Measurements from ENCODE around the gene PUM1.

PUM1 gene

DNA sequence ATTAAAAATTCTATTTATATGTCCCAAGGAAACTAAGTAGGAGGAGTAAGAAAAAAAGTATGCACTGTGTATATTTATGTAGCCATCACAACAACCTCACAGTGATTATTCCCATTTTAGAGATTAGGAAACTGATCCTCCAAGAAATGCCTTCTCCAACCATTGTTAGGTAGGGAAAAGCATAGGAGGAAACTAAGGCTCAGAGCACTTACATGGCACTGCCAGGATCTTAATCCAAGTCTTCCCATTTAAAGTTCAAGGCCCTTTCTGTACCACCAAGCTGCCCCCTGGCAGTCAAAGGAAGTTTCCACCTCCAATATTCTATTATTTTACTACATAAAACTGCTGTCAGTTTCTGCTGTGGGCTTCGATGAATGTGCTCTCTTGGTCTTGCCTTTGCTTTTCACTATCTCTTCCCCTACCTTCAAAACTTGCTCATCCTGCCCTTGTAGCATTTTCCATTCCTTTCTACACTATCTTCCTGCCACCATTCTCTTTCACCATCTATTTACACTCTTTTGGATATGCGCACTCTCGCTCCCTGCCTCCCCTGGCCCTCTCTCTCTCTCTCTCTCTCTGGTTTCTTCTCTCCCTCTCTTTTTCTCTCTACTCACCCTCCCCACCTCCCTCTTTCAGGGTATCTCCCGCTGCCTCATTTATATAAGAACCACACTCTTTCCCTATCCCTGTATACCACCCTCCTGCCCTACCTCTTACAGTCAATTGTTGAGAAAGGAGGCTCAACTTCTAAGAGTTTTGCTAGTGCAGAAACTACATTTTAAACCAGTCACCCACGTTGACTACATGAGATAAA lies 34.0 kb downstream of the PUM1 start:
- intact Hi-C loops (cut with DNase I), result no loop called here

DNA sequence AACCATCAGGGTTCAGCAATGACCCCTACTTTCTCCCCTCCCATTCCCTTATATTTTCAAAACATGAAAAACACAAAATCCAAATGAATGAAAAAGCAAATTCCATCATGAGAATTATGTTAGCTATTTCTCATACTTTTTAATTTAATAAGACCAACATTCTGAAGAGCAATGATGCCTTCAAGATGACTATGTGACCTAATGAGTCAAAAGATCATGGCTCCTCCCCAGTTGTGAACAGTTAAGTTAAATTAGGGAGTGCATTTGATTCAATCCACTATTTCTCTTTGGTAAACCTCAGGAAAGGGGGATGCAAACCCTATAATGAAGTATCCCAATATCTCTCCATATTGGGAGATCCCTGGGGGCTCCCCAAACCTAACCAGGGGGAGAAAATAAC lies 36.5 kb downstream of the PUM1 start:
- no peak for DNase-seq
- intact Hi-C loops (cut with DNase I), result no loop called here

More for the DNA sequence above, 34.0 kb downstream of the PUM1 start:
- no peak for DNase-seq

DNA sequence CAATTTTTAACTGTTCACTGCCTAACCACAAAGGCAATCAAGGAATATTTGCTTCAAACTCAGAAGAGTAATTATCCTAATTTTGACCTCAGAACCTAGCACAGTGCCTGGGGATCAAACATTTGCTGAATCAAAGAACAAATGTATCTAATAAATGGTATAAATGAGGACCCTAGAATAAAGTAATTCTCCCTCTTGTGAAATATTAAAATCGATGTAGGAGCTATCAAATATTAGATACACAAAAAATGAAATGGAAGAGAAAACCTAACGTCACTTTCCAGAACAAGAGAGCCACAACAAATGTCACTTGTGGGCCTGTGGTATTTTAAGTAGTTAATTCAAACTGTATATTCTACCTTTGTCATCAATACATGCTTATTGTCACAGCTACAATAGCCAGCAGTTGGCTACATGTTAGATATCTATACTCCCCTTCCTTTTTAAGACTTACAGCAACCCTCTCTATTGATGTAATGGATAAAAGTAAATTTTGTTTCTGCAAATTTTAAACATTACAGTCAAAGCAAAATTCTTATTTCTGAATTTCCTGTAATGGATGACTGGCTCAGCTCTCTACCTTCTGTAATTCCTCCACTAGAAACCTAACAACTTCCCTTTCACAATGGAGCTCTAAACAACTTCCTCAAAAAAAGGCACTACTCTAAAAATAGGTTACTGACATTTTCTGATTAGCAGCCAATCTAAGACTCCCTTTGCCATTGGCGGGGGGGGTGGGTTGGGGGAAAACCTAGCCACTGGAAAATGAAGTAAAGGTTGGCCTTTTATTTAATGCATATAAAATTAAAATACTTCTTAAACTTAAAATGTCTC lies 37.6 kb downstream of the PUM1 start:
- DNase-seq, result no peak
- intact Hi-C loops (cut with DNase I), result no loop called here

DNA sequence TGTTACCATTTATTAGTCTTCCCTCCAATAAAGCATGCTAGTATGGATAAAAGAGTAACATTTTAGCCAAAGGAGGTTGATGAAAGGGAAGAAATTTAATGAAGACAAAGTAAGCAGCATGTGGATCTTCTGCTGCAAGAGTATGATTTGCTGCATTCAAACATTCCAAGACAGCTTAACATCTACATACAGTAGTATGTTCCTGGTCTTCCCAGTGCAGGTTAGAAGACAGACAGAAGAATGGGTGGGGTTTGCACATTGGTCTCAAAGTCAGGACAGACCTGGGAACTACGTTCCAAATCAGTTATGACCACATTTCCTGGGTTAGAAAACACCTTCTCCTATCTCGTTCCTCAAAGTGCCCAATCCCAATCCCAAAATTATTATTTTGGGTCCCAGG lies 43.3 kb downstream of the PUM1 start:
- intact Hi-C loops (cut with DNase I), result no loop called here
- no peak for DNase-seq

DNA sequence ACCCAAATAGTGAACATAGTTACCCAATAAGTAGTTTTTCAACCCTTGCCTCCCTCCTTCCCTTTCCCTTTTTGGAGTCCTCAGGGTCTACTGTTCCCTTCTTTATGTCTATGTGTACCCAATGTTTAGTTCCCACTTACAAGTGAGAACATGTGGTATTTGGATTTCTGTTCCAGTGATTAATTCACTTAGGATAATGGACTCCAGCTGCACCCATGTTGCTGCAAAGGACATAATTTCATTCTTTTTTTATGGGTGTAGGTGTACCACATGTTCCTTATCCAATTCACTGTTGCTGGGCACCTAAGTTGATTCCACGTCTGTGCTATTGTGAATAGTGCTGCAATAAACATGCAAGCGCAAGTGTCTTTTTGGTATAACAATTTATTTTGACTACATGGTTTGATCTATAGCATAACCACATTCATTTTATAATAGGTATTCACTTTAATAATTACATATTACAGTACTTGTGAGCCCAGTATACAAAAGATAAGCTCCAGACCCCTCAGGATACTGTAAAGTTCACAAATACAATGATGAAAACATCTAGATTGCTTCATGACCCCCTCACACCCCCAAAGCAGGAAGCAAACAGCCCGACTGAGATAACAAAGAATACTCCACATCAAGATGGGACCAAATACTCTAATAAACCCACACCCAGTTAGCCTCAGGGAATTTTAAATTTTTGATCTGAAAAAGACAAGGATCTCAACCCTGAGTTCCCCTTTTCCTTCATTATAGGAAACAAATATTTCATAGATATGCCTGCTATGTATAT lies 45.3 kb downstream of the PUM1 start:
- no peak for DNase-seq
- intact Hi-C loops (cut with DNase I), result no loop called here

DNA sequence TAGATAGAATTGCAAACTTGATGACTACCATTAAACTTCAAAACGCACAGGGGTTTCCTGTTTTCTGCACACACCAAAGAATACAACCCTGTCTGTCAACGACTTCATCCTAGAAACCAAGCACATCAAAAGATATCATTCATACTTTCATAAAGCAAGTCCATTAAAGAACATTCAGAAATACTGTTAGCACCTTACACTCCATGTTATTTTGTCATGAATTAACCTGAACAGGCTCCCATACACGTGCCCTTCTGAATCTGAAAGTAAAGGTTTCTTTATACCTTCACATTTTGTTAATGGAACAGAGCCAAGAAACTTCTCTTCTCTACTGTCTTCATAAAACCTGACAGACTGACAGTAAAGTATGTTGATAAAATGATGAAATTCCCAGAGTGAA lies 46.1 kb downstream of the PUM1 start:
- intact Hi-C loops (cut with DNase I), result no loop called here
- DNase-seq, result no peak

DNA sequence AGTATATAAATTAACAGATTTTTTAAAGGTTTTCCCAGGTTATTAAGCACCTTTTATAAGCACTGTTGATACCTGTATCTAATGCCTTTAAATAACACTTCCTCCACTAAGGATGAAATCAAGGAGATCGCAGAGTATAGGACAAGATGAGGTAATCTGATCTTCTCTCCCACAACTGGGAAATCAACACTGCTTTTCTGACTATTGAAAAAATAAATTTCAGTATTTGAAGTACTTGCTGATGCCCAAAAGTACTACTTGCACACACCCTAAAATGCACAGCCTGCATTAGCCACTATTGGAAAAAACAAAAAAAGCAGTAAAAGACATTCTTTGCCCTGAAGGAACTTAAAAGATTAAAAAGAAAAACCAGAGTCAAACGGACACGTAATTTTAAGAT lies 48.6 kb downstream of the PUM1 start:
- DNase-seq, result no peak
- intact Hi-C loops (cut with DNase I), result no loop called here

DNA sequence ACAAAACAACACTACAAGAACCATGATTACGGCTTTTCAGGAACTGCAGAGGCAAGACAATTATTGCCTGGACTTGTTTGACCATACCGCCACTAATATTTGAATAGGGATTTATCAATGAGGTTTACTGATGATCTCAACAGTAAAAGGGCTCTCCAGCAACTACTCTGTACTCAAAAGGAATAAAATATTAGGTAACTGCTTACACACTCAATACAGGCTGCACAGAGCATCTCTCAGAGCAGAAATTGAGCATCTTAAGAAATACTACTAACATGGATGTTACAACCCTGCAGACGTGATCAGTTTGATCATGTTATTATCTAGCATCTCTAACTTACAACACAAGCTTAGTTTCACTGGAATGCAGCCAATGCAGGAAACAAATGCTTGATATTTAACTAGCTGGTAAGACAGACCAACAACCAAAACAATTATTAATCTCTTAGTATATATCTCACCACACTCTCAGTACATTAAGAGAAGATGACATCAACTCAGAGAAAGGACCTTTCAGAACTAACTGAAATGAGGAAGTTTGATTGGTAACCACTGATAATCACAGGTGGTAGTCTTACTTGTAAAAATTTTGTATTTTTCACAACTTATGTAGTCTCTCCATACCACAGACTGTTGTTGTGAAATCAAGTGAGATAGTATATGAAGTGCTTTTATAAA lies 52.2 kb downstream of the PUM1 start:
- intact Hi-C loops (cut with DNase I), result no loop called here
- DNase-seq, result no peak

DNA sequence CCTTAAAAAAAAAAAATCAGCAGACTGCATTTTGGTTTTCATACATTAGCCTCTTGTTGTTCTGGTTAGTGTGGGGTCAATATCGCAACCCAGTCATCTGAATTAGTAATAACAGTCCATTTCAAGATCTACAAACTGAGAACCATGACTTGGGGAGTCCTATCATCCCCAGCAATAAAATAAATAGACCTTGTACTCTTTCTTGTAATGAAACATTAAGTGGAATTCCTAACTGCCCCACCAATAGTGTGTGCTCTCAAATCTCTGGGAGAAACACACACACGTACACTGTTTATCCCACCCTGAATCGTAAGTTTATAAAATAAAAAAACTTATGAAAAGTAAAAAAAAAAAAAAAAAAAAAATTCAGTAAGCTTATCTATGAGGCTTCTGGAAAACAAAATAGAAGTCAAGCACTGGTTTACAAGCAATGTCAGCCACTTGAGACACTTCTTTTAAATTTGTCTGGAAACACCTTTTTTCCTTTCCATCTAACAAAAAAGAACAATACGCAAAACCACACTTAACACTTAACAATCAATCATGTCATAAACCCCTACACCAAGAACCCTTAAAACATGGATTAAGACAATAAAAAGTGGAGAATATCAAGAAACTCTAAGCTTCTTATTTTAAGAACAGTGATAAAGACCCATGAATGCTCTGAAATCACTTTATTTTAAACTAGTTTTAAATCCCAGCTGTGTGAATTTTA lies 53.1 kb downstream of the PUM1 start:
- intact Hi-C loops (cut with DNase I), result no loop called here
- no peak for DNase-seq

DNA sequence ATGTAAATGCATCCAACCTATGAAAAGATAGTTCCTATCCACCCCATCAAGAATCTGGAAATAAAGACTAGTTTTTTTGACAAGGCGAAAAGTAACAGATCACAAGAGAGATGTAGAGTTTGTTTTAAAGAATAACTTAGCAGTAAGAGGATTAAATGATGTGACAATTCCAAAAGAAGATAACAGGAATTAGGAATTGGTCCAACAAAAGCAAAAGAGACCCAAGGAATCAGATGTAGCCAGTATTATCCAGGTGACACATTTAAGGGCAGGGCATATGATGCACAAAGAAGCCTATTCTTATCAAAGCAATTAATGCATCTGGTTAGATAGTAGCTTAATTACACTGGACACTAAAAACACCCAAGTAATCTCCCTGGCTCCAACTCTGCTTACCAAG lies 53.8 kb downstream of the PUM1 start:
- no peak for DNase-seq
- intact Hi-C loops (cut with DNase I), result no loop called here

DNA sequence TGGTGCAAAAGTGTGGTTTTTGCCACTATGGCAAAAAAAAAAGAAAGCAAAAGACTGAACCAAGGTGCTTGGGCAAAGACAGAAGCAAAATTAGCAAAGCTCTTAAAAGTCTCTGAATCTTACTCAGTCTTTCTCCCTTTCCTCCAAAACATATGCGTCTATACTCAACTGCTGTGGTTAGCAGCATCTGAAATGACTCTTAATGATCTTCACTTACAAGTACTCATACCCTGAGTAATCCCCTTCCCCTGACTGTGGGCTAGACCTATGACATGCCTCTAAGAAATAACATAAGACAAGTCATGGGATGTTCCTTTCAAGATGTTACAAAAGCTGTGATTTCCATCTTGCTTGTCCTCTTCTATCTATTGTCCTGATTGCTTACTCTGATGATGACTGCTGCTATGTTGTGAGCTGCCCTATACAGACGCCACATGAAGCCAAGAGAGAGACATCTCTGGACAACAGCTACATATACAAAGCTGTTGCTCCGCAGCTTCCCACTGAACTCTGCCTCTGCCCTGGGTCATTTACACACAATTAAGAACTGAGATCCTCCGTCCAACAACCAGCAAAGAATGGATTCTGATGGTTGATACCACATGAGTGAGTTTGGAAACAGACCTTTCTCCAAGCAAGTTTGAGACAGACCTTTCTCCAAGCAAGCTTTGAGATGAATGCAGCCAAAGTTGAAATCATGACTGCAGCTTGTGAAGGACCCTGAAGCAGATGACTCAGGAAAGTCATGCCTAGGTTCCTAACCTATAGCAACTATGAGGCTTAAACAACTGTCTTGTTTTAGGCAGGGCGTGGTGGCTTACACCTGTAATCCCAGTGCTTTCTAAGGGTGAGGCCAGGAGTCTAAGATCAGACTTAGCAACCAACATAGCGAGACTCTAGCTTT lies 55.2 kb downstream of the PUM1 start:
- no peak for DNase-seq

DNA sequence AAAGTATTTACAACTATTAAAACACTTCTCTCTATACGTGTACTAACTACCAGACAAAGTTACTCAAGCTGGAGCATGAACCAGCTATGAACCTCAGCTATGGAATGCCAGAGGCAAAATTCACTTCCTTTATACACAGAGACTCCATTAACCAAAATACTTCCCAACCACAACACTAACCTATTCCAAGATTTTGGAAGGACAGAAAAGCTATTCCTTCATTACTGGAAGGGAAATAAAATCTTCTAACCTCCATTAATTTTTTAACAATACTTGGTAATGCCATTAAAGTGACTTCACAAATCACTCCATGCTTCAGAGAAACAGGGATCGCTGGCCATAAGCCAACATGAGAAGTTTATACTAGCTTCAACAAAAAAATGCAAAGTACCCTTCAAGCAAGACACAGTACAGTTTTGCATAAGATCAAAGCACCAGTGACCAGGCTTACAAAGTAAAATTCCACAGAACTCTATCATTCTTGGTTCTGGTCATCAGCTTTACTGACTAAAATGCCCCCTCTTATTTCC lies 58.0 kb downstream of the PUM1 start:
- intact Hi-C loops (cut with DNase I), result no loop called here
- no peak for DNase-seq

More for the DNA sequence above, 55.2 kb downstream of the PUM1 start:
- intact Hi-C loops (cut with DNase I), result no loop called here

DNA sequence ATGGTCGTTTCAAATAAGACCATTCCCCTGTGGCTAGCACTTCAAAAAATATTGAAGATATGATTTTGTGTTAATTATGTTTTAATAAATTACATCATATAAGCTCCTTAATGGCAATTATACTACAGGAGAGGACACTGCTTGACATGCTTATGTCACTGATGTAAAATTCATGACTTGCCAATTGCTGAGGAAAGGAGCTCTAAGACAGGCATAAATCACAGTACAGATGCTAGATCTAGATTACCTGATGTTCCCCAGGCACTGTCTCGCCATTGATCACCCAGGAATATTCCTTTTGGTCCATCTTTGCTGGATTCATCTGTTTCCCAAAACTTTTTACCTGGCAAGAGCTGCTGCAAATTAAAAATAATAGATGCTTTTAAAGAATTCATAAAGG lies 58.8 kb downstream of the PUM1 start:
- no peak for DNase-seq
- intact Hi-C loops (cut with DNase I), result no loop called here

DNA sequence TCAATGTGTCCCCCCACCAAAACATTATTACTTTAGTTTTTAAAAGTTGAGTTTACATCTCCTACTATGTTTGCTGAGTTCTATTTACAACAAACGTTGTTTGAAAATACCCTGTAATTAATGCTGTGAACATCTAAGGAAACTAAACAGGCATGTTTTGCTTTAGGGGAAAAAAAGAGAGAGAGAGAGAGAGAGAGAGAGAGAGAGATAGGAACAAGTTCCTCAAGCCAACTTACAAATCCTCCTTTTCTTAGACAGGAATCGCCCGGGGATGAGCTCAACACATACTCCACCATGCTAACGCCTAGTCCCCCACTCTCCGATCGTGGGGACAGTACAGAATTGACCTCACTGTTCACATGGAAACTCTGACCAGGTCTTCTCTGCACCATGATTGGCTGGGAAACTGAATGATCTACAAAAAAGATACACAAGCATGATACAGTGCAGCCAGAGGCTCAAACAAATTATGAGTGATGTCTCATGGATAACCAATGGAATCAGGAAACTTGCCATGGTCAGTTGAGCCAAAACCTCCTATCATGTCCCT lies 59.8 kb downstream of the PUM1 start:
- DNase-seq, result no peak
- intact Hi-C loops (cut with DNase I), result no loop called here

DNA sequence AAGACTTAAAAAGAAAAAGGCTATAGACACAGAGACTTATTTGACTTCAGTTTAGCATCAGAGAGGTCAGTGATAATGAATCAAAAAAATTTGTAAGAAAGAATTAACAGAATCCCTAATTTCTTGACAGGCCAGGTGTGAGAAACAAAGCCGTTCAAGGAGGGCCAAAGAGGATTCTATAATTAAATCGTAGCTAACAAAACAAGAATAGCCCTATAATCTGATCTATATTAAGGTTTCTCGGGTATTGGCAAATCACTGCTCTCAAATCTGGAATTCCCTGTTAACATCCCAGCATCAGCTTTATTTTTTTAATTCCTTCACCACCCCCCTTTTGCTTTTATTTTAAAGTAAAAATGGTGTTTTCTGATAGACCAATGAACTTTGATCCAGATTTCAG lies 60.3 kb downstream of the PUM1 start:
- DNase-seq, result no peak
- intact Hi-C loops (cut with DNase I), result no loop called here

DNA sequence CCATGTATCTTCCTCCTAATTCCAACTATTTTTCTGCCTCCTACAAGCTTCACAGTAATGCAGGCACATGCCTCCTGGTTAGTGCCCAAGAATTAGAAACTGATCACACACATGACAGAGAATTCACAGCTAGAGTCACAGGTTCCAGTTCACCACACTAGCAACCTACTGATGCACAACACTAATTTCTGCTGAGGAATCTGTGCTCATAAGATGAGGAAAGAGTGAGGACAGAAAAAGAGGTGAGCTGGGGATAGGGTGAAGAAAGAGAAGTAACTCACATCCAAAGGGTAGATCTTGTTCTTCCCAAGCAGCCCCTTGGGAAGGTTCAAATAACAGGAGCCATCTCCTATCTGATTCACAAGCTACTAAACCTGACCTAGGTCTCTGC lies 61.3 kb downstream of the PUM1 start:
- intact Hi-C loops (cut with DNase I), result no loop called here
- no peak for DNase-seq

DNA sequence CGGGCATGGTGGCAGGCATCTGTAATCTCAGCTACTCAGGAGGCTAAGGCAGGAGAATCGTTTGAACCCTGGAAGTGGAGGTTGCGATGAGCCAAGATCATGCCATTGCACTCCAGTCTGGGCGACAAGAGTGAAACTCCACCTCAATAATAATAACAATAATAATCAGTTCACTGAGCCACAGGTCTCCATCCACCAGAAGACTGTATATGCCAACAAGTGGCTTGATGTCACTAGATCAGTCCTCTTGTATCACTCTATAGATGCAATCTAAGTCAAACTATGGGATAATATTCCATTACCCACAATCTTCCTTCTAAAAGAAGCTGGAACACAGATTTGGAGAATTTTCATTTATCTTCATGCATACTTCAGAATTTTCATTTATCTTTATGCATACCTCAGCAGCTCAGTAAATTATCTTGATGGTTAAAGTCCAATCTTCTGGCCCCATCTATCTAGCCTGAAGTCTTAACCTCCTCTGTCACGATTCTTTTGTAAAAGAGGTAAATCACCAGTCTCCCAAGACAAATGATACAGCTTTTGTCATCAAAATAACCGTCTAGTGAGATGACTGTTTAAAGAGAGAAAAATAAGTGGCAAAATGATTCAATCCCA lies 61.8 kb downstream of the PUM1 start:
- DNase-seq, result no peak
- intact Hi-C loops (cut with DNase I), result no loop called here

DNA sequence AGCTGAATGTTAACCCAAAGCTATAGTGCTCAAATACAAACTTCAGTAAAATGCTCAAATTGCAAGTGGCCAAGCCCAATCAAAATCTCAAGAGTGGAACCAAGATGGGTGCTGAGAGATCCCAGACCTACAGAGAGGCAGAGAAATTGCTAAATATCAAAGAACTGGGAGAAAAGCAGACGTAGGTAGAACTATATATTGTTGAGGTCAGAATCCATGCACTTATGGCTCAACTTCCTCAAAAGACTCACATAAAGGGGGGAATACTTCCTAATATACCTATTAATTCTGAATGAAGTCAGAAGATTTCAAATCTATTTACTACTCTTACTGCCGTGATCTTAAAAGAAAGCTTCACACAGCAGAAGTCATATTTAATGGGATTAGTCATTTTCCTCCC lies 65.2 kb downstream of the PUM1 start:
- no peak for DNase-seq

More for the DNA sequence above, 65.2 kb downstream of the PUM1 start:
- intact Hi-C loops (cut with DNase I), result no loop called here
